HepG2 (cell line): ENCODE data around the gene NGFR. TPM values are rescaled to one million over a fixed set of nuclear protein-coding genes. Genes with fewer than 3 reads are reported as not detected.

Experiments
- GATAD2A ChIP-seq: IDR thresholded peaks from 2 replicates; pipeline ENCODE4 v1.6.1; 2016
- MLLT10 ChIP-seq: sonication (generic); formaldehyde crosslinking; IDR thresholded peaks from 2 replicates; pipeline ENCODE4 v1.4.0; 2020; ENCODE audit warnings: missing genetic modification reagents
- ZNF205 ChIP-seq: IDR thresholded peaks from 2 replicates; pipeline ENCODE4 v1.6.1; 2018; ENCODE audit warnings: missing biosample characterization, missing genetic modification reagents
- ZNF607 ChIP-seq: sonication (generic); formaldehyde crosslinking; IDR thresholded peaks from 2 replicates; pipeline ENCODE4 v1.5.1; 2020; ENCODE audit warnings: missing genetic modification reagents, mild to moderate bottlenecking, borderline replicate concordance
- polyA plus RNA-seq, 8 experiments: library from polyadenylated mRNA; depleted of rRNA in 3 of 8; stranded (reverse) in 7 of 8; unstranded in 1 of 8; fragments of >200 nt; fragmentation: Illumina TruSeq in 4 of 8; extraction: Trizol in 4 of 8; gene quantifications; 2 replicates each; pipeline versions ENCODE4 v1.2.1 to v1.2.3, GENCODE V29; 2011 to 2016; ENCODE audit warnings: low read depth in 4 of 8, missing spikeins in 1 of 8, mixed read lengths in 1 of 8; ENCODE audit not compliant: insufficient read depth in 1 of 8
- total RNA-seq, 5 experiments: library from RNA; depleted of rRNA; stranded (reverse); fragments of >200 nt; fragmentation: Illumina TruSeq; extraction: Trizol; gene quantifications; 2 replicates each; pipeline ENCODE4 v1.2.3, GENCODE V29; 2016; ENCODE audit warnings: low read depth in 1 of 5
- TF ChIP-seq, protein P1 (sequence below): IDR thresholded peaks from 2 replicates; pipeline ENCODE4 v1.6.1; 2016; ENCODE audit warnings: low read depth, control low read depth
- TF ChIP-seq, protein P2 (sequence below): IDR thresholded peaks from 2 replicates; pipeline ENCODE4 v1.6.1; 2016; ENCODE audit warnings: control low read depth
- TF ChIP-seq, protein P3 (sequence below), 2 experiments: sonication (generic) in 1 of 2; formaldehyde crosslinking in 1 of 2; IDR thresholded peaks; 2 replicates each; pipeline versions ENCODE4 v1.4.0 to v1.6.1; 2018 to 2020; ENCODE audit warnings: missing genetic modification reagents in 2 of 2, borderline replicate concordance in 1 of 2, low read depth in 1 of 2, mild to moderate bottlenecking in 1 of 2, missing biosample characterization in 1 of 2
- TF ChIP-seq, protein P4 (sequence below): sonication (generic); formaldehyde crosslinking; IDR thresholded peaks from 2 replicates; pipeline ENCODE4 v1.4.0; 2020; ENCODE audit warnings: mild to moderate bottlenecking, missing genetic modification reagents
- TF ChIP-seq, protein P5 (sequence below), 2 experiments: fragments of 450-650 bp in 1 of 2; sonication (generic) in 1 of 2; formaldehyde crosslinking in 1 of 2; IDR thresholded peaks; 2 replicates each; pipeline versions ENCODE4 v1.6.1 to v1.8.0; 2016 to 2022; ENCODE audit warnings: antibody characterized with exemption in 1 of 2, mild to moderate bottlenecking in 1 of 2, missing genetic modification reagents in 1 of 2

Gene NGFR
- total and polyA plus RNA-seq, 2 of the 13 experiments (the other 11 are each of a cell fraction or from before 2014, with no cell fraction given), result 1.1 to 1.8 TPM

DNA sequence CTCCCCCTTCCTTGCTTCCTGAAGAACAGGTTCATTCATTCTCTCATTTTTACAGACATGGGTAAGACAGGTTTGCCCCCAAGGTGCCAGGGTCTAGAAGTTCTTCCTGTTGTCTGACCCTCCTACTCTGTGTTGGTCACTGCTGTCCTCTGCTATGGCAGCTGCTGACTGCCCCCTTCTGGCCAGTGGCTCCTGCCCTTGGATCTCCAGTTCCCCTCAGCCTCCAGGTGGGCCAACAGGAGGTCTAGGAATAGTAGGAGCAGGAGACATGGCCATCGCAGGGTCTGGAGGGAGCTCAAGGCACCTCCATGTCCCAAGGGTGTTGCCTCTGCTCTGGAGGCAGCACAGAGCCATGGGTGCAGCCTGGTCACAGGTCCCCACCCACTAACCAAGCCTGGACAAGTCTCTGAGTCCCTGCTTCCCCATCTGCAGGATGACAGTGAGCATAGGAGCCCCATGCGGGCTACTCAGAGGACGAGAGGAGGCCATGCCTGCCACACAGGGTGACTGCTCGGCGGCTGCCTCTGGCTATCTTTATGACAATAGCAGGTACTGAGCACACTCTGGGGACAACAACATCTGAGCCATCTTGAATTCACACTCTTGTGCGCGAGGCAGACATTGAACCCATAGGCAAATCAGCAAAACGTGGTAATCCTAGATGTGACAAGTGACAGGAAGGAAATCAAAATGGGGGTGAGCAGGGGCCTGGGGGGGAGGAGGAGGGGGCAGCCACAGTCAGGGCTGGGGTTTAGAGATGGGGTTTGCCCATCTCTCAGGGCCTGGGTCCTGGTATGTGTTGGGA is 53.6 kb downstream of the NGFR start (continued):
- TF ChIP-seq, protein P1, sequence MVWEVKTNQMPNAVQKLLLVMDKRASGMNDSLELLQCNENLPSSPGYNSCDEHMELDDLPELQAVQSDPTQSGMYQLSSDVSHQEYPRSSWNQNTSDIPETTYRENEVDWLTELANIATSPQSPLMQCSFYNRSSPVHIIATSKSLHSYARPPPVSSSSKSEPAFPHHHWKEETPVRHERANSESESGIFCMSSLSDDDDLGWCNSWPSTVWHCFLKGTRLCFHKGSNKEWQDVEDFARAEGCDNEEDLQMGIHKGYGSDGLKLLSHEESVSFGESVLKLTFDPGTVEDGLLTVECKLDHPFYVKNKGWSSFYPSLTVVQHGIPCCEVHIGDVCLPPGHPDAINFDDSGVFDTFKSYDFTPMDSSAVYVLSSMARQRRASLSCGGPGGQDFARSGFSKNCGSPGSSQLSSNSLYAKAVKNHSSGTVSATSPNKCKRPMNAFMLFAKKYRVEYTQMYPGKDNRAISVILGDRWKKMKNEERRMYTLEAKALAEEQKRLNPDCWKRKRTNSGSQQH, result 0 out of 2 replicates have a peak, but pooled peaks have one; percentile 38
- TF ChIP-seq, protein P2, sequence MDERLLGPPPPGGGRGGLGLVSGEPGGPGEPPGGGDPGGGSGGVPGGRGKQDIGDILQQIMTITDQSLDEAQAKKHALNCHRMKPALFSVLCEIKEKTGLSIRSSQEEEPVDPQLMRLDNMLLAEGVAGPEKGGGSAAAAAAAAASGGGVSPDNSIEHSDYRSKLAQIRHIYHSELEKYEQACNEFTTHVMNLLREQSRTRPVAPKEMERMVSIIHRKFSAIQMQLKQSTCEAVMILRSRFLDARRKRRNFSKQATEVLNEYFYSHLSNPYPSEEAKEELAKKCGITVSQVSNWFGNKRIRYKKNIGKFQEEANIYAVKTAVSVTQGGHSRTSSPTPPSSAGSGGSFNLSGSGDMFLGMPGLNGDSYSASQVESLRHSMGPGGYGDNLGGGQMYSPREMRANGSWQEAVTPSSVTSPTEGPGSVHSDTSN, result no peak
- TF ChIP-seq GATAD2A (CRISPR knock-in tag), result no peak
- TF ChIP-seq MLLT10 (CRISPR knock-in tag), result no peak
- TF ChIP-seq, protein P3, sequence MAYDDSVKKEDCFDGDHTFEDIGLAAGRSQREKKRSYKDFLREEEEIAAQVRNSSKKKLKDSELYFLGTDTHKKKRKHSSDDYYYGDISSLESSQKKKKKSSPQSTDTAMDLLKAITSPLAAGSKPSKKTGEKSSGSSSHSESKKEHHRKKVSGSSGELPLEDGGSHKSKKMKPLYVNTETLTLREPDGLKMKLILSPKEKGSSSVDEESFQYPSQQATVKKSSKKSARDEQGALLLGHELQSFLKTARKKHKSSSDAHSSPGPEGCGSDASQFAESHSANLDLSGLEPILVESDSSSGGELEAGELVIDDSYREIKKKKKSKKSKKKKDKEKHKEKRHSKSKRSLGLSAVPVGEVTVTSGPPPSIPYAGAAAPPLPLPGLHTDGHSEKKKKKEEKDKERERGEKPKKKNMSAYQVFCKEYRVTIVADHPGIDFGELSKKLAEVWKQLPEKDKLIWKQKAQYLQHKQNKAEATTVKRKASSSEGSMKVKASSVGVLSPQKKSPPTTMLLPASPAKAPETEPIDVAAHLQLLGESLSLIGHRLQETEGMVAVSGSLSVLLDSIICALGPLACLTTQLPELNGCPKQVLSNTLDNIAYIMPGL (CRISPR knock-in tag; IDR thresholded peaks at IDR 0.05; ENCODE audit: borderline replicate concordance in 1 of 2, low read depth in 1 of 2), result peak in 1 of 2 experiments; percentile 33; a peak in 1 of 4 replicates
- TF ChIP-seq, protein P4, sequence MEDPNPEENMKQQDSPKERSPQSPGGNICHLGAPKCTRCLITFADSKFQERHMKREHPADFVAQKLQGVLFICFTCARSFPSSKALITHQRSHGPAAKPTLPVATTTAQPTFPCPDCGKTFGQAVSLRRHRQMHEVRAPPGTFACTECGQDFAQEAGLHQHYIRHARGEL (CRISPR knock-in tag), result no peak
- TF ChIP-seq, protein P5, sequence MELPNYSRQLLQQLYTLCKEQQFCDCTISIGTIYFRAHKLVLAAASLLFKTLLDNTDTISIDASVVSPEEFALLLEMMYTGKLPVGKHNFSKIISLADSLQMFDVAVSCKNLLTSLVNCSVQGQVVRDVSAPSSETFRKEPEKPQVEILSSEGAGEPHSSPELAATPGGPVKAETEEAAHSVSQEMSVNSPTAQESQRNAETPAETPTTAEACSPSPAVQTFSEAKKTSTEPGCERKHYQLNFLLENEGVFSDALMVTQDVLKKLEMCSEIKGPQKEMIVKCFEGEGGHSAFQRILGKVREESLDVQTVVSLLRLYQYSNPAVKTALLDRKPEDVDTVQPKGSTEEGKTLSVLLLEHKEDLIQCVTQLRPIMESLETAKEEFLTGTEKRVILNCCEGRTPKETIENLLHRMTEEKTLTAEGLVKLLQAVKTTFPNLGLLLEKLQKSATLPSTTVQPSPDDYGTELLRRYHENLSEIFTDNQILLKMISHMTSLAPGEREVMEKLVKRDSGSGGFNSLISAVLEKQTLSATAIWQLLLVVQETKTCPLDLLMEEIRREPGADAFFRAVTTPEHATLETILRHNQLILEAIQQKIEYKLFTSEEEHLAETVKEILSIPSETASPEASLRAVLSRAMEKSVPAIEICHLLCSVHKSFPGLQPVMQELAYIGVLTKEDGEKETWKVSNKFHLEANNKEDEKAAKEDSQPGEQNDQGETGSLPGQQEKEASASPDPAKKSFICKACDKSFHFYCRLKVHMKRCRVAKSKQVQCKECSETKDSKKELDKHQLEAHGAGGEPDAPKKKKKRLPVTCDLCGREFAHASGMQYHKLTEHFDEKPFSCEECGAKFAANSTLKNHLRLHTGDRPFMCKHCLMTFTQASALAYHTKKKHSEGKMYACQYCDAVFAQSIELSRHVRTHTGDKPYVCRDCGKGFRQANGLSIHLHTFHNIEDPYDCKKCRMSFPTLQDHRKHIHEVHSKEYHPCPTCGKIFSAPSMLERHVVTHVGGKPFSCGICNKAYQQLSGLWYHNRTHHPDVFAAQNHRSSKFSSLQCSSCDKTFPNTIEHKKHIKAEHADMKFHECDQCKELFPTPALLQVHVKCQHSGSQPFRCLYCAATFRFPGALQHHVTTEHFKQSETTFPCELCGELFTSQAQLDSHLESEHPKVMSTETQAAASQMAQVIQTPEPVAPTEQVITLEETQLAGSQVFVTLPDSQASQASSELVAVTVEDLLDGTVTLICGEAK (IDR thresholded peaks at IDR 0.05), result no peak
- TF ChIP-seq, protein P5 (CRISPR knock-in tag; IDR thresholded peaks at IDR 0.05), result no peak
- no peak for TF ChIP-seq ZNF607 (CRISPR knock-in tag)
- no peak for TF ChIP-seq ZNF205
